Measurements from ENCODE around the gene ZDHHC19. TPM values are rescaled to one million over a fixed set of nuclear protein-coding genes. Genes with fewer than 3 reads are reported as not detected.

The ZDHHC19 gene
- total and polyA plus RNA-seq, 2 experiments from 2014 or later, result 0.26 to 1.4 TPM

GRCh38 chr3:196179380-196180308 lies 31.6 kb downstream of the ZDHHC19 start:
- no peak overlapping the region for H3K4me3 ChIP-seq
- H3K36me3 ChIP-seq, result no peaks in the 10 kb centered on the region
- H3K4me1 ChIP-seq (ENCODE audit: low read depth), result peaks cover 4% of the 10 kb centered on the region
- H3K27me3 ChIP-seq, result no peaks in the 10 kb centered on the region
- no peaks in the 10 kb centered on the region for H3K9me3 ChIP-seq (ENCODE audit: low read depth)
- no peak overlapping the region for H3K27ac ChIP-seq
- peak in 1 of 2 donors; percentile 68 for DNase-seq (ENCODE audit: low read depth in 1 of 2, low spot score in 1 of 2)
- TF ChIP-seq, protein P1, sequence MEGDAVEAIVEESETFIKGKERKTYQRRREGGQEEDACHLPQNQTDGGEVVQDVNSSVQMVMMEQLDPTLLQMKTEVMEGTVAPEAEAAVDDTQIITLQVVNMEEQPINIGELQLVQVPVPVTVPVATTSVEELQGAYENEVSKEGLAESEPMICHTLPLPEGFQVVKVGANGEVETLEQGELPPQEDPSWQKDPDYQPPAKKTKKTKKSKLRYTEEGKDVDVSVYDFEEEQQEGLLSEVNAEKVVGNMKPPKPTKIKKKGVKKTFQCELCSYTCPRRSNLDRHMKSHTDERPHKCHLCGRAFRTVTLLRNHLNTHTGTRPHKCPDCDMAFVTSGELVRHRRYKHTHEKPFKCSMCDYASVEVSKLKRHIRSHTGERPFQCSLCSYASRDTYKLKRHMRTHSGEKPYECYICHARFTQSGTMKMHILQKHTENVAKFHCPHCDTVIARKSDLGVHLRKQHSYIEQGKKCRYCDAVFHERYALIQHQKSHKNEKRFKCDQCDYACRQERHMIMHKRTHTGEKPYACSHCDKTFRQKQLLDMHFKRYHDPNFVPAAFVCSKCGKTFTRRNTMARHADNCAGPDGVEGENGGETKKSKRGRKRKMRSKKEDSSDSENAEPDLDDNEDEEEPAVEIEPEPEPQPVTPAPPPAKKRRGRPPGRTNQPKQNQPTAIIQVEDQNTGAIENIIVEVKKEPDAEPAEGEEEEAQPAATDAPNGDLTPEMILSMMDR (IDR thresholded peaks at IDR 0.05; ENCODE audit: low read depth, low read length), result no peak

DNA sequence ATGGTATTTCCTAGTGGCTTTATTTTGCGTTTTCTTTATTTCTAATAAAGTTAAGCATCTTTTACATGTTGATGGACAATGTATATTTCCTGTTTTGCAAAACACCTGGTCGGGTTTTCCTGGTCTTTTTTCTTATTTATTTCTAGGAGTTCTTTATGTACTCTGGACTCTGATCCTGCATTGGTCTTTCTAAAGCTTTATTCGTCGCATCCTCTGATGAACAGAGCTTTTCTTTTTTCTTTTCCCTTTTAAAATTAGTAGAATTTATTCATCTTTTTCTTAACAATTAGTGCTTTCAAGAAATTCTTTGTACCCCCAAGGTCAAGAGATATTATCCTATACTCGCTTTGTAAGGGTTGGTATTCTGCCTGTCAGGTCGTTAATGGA lies 32.2 kb downstream of the ZDHHC19 start:
- no peaks in the 10 kb centered on the region for H3K36me3 ChIP-seq
- no peaks in the 10 kb centered on the region for H3K9me3 ChIP-seq (ENCODE audit: low read depth)
- DNase-seq (ENCODE audit: low read depth in 1 of 2, low spot score in 1 of 2), result no peak
- H3K4me3 ChIP-seq, result no peak overlapping the region
- H3K4me1 ChIP-seq (ENCODE audit: low read depth), result peaks cover 4% of the 10 kb centered on the region
- TF ChIP-seq, protein P1 (IDR thresholded peaks at IDR 0.05; ENCODE audit: low read depth, low read length), result no peak
- H3K27ac ChIP-seq, result no peak overlapping the region
- H3K27me3 ChIP-seq, result no peaks in the 10 kb centered on the region

- Histone ChIP-seq H3K9me3 (ENCODE audit: low read depth) (no peaks in the 10 kb centered on the region), H3K4me3 (no peak overlapping the region), H3K36me3 (no peaks in the 10 kb centered on the region), H3K4me1 (ENCODE audit: low read depth) (peaks cover 4% of the 10 kb centered on the region), H3K27ac (no peak overlapping the region), H3K27me3 (no peaks in the 10 kb centered on the region)
- DNase-seq (ENCODE audit: low read depth in 1 of 2, low spot score in 1 of 2), result no peak
- TF ChIP-seq, protein P1 (IDR thresholded peaks at IDR 0.05; ENCODE audit: low read depth, low read length), result no peak
Observed at GRCh38 chr3:196177967-196178366, 33.2 kb downstream of the ZDHHC19 start.

DNA sequence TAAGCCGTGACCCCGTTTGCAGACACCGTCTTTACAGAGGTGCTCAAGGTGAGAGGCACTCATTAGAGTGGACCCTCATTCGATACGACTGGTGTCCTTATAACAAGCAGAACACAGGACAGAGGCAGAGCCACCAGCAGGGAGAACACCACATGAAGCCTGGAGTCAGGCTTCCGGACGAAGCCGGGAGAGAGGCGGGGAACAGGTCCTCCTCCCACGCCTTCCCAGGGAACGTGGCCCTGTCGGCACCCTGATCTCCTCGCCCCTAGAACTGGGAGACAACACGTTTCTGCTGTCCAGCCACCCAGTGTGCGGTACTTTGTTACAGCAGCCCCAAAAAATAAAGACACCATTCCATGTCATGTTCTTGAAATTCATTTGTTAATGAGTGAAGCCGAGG lies 33.6 kb downstream of the ZDHHC19 start:
- no peak overlapping the region for H3K4me3 ChIP-seq
- H3K4me1 ChIP-seq (ENCODE audit: low read depth), result peaks cover 4% of the 10 kb centered on the region
- no peak overlapping the region for H3K27ac ChIP-seq
- DNase-seq (ENCODE audit: low read depth in 1 of 2, low spot score in 1 of 2), result no peak
- TF ChIP-seq, protein P1 (IDR thresholded peaks at IDR 0.05; ENCODE audit: low read depth, low read length), result no peak
- H3K9me3 ChIP-seq (ENCODE audit: low read depth), result no peaks in the 10 kb centered on the region
- no peaks in the 10 kb centered on the region for H3K36me3 ChIP-seq
- H3K27me3 ChIP-seq, result no peaks in the 10 kb centered on the region

- Histone ChIP-seq H3K4me3 (no peak overlapping the region), H3K27ac (no peak overlapping the region), H3K4me1 (ENCODE audit: low read depth) (peaks cover 4% of the 10 kb centered on the region), H3K9me3 (ENCODE audit: low read depth) (no peaks in the 10 kb centered on the region), H3K27me3 (no peaks in the 10 kb centered on the region), H3K36me3 (no peaks in the 10 kb centered on the region)
- TF ChIP-seq, protein P1 (IDR thresholded peaks at IDR 0.05; ENCODE audit: low read depth, low read length), result no peak
- no peak for DNase-seq (ENCODE audit: low read depth in 1 of 2, low spot score in 1 of 2)
Observed at GRCh38 chr3:196175722-196176121, 35.5 kb downstream of the ZDHHC19 start.
